GM10248 (cell line): ENCODE results near the gene RAB11FIP3.

ENCODE experiments used
- CTCF ChIA-PET: fragments of 300-600 bp; sonication (Branson Sonifier 250); formaldehyde crosslinking; extraction: SDS; loops from one replicate; lab custom pipeline; 2021; ENCODE audit warnings: antibody characterized with exemption; lab: Yijun Ruan, JAX
- POLR2A ChIA-PET: fragments of 350-650 bp; sonication (Branson Sonifier 250); formaldehyde crosslinking; extraction: SDS; loops from one replicate; lab custom pipeline; 2020; ENCODE audit warnings: antibody characterized with exemption; lab: Yijun Ruan, JAX
- DNase-seq: peaks from one replicate; pipeline ENCODE4 v3.0.0; 2012; ENCODE audit errors: extremely low spot score
- TF ChIP-seq, protein P1 (sequence below): IDR thresholded peaks from 2 replicates; pipeline ENCODE4 v1.5.1; 2012; ENCODE audit warnings: mild to moderate bottlenecking, low read depth; ENCODE audit errors: extremely low read depth, missing control alignments, control extremely low read depth

The RAB11FIP3 gene

DNA sequence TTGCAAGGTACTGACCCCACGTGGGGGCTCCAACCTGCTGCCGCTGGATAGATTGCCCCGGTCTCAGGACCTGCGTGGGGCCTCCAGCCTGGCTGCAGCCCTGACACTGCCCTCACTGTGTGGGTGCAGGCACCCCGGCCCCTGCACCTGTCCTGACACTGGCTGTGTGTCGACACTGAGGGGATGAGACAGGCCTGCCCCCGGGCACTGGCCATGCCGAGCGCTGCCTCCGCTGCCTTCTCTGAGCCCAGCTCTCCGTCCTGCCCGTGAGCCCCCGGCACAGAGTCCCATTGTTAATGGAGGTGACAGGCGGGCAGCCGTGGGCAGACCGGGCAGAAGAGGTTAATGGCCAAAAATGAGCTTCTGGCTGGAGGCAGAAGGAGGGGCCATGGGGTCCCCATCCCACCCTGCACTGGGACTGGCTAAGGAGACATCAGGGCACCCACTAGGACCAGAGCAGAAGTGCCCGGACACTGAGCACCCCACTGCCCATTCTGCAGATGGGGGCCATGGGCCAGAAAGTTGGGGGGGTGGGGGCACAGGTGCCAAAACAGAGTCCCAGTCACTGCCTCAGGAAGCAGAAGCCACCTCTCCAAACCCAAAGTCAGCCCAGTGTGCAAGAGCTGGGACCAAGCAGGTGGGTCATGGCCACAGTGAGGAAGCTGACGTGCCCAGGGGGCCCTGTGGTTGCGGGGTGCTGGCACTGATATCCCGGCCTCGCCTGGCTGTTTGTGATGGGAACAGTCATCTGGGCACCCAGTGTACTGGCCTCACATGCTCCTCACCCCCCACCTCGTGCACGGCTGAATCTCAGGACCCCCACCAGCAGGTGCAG is 132.2 kb downstream of the RAB11FIP3 start:
- ChIA-PET CTCF (no interaction called here), POLR2A (no interaction called here)
- DNase-seq: no peak
- TF ChIP-seq, protein P1, sequence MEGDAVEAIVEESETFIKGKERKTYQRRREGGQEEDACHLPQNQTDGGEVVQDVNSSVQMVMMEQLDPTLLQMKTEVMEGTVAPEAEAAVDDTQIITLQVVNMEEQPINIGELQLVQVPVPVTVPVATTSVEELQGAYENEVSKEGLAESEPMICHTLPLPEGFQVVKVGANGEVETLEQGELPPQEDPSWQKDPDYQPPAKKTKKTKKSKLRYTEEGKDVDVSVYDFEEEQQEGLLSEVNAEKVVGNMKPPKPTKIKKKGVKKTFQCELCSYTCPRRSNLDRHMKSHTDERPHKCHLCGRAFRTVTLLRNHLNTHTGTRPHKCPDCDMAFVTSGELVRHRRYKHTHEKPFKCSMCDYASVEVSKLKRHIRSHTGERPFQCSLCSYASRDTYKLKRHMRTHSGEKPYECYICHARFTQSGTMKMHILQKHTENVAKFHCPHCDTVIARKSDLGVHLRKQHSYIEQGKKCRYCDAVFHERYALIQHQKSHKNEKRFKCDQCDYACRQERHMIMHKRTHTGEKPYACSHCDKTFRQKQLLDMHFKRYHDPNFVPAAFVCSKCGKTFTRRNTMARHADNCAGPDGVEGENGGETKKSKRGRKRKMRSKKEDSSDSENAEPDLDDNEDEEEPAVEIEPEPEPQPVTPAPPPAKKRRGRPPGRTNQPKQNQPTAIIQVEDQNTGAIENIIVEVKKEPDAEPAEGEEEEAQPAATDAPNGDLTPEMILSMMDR: no peak

DNA sequence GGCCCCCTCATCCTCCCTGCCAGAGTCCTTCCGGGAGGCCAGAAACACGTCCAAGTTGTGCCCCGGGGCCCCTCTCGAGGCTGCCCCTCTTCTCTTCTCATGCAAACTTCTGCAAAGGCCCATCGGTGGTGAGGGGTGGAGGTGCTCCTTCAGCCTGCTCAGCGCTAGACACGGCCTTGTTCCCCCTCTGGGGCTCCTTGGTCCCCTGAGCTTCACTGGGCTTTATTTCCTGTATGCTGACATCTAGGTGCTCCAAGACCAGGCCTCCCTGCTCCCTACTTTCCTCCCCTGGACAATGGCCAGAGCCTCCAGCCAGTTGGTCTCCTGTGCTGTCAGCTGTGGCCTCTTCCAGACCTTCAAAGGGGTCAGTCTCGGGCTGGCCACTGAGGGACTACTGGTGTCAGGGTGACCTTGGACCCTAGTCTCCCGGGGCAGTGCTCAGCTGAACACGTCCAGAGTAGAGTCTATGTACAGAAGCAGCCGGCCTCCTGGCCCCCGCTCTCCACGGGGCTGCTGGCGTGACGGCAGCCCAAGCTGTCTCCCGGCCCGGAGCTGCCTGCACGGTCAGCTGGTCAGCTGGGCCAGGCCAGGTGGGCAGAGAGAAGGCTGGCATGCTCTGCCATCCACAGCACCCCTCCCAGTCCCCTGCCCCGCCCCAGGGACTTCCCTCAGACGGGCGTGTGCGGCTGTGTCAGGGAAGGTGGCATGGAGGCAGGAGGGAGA is 133.0 kb downstream of the RAB11FIP3 start:
- POLR2A ChIA-PET: no interaction called here
- CTCF ChIA-PET: no interaction called here
- TF ChIP-seq, protein P1: no peak
- DNase-seq: no peak

DNA sequence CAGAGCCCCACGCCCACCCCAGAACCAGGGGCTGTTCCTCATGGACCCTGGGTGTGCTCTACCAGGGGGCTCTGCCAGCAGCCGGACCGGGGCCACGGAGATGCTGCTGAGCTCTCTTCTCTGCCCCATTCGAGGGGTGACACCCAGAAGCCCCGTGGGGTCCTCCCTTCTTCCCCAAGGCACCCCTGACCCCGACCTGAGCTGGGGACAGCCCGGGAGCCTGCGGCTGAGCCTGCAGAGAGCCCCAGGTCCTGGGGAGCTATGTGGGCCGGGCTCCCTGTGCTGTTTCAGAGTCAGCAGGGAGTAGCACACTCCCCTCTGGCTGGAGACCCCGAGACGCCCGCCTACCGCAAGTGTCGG is 133.6 kb downstream of the RAB11FIP3 start:
- TF ChIP-seq, protein P1: no peak
- ChIA-PET POLR2A (no interaction called here), CTCF (no interaction called here)
- no peak for DNase-seq

DNA sequence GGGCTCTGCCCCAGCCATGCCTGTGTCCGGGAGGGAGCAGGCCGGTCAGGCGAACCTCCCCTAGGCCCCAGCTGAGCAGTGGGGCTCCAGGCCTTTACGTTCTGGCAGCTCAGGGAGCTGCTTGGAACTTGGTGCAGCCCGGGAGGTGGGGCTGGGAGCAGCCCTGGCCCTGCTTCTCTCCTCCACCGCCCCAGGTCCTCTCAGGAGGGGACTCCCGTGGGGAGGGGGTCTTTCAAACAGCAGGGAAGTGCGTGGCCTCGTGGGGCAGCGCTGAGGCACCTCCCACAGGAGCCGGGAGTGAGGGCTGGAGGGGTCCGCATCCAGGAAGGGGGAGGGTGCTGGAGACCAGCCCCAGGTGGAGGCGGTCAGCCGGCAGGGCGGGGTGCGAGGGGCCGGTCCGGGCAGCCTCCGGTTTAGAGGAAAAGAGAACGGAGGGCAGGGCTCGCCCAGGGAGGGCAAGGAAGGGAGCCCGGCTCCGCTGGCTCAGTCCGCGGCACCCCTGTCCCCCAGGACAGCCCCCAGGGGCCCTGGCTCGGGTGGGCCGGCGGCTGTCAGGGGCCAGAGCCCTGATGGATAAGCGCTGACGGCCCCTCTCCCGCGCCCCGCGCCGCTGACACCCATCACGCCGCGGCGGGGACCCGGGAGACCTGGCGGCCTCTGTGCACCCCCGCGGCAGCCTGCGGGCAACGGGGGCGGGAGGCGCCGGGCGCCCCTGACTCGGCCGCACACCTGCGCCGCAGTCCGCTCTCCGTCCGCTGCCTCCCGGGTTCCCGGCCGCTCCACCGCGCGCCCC is 134.2 kb downstream of the RAB11FIP3 start:
- POLR2A ChIA-PET: no interaction called here
- no peak for DNase-seq
- TF ChIP-seq, protein P1: no peak
- CTCF ChIA-PET: no interaction called here

DNA sequence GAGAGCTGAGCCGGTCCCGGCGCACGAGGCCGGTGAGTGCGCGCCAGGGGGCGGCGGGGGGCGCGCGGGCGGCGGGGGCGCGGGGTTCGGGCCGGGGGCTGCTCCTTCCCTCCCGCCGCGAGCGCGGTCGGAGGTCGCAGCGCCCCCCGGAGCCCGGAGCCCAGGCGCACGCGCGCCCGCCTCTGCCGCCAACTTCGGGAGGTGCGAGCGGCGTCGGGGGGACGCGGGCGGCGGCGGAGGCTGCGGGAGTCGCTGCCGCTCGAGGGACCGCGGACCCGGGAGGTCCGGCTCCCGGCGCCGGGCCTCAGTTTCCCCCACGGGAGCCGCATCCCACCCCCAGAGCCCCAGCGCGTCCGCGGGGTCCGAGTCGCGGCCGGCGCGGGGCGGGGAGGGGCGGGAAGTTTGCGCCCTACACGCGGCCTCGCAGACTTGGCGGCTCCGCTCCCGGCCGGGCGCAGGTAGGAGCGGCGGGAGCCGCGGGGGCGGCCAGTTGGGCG is 134.8 kb downstream of the RAB11FIP3 start, which contains the start of gene PRR35:
TSS of gene PRR35 (plus strand) at position 191 of the 497 bp plus-strand sequence. CDS start 2,901 bp downstream, outside the sequence.
- ChIA-PET CTCF (no interaction called here), POLR2A (no interaction called here)
- TF ChIP-seq, protein P1: no peak
- DNase-seq: no peak
